ENCODE results near the gene WFDC8.

WFDC8 gene

GRCh38 chr20:45550765-45551164 is 28.3 kb downstream of the WFDC8 start:
- H3K4me3 ChIP-seq (ENCODE audit: low read depth, low read length) = no peak overlapping the region
- no peak for TF ChIP-seq CTCF (conservative IDR thresholded peaks at IDR 0.05; ENCODE audit: low read depth, low read length)
- DNase-seq (ENCODE audit: low read depth) = no peak

- TF ChIP-seq CTCF (conservative IDR thresholded peaks at IDR 0.05; ENCODE audit: low read depth, low read length) = no peak
- no peak for DNase-seq (ENCODE audit: low read depth)
These were observed 30.7 kb downstream of the WFDC8 start for GRCh38 chr20:45548410-45548809.

GRCh38 chr20:45547206-45547770 is 31.8 kb downstream of the WFDC8 start, which contains the start of gene EPPIN:
Gene EPPIN (minus strand): TSS chr20:45547401. CDS start chr20:45547357, 44 bp downstream.
- no peak for TF ChIP-seq CTCF (conservative IDR thresholded peaks at IDR 0.05; ENCODE audit: low read depth, low read length)
- DNase-seq (ENCODE audit: low read depth) = no peak
- H3K4me3 ChIP-seq (ENCODE audit: low read depth, low read length) = no peak within 1 kb of the TSS

More at GRCh38 chr20:45548410-45548809, 30.7 kb downstream of the WFDC8 start:
- H3K4me3 ChIP-seq (ENCODE audit: low read depth, low read length) = no peak overlapping the region

GRCh38 chr20:45545754-45546453 is 33.2 kb downstream of the WFDC8 start:
- H3K4me3 ChIP-seq (ENCODE audit: low read depth, low read length) = no peak overlapping the region
- peak; percentile 55 for DNase-seq (ENCODE audit: low read depth)
- peak; percentile 50 for TF ChIP-seq CTCF (conservative IDR thresholded peaks at IDR 0.05; ENCODE audit: low read depth, low read length)

- no peak overlapping the region for H3K4me3 ChIP-seq (ENCODE audit: low read depth, low read length)
- no peak for DNase-seq (ENCODE audit: low read depth)
- no peak for TF ChIP-seq CTCF (conservative IDR thresholded peaks at IDR 0.05; ENCODE audit: low read depth, low read length)
These were observed 33.7 kb downstream of the WFDC8 start for GRCh38 chr20:45545351-45545750.

- no peak within 1 kb of the TSS for H3K4me3 ChIP-seq (ENCODE audit: low read depth, low read length)
- DNase-seq (ENCODE audit: low read depth) = no peak
- no peak for TF ChIP-seq CTCF (conservative IDR thresholded peaks at IDR 0.05; ENCODE audit: low read depth, low read length)
These were observed 39.7 kb downstream of the WFDC8 start, which contains the start of gene WFDC6 for GRCh38 chr20:45539382-45539781. Gene WFDC6 (minus strand): TSS chr20:45539482. CDS start chr20:45539407, 75 bp downstream.
